Subcutaneous abdominal adipose tissue (tissue), 5 donors: ENCODE results near the gene ZSWIM1.
"Not testable (repeated sequence)": the region's sequence is repeated elsewhere in the genome, so short reads cannot be mapped to it uniquely, and the experiment has no call there.

Experiments
- H3K27ac ChIP-seq: one replicate; pipeline ENCODE4 v1.7.0; 2013; ENCODE audit warnings: low read depth, mild to moderate bottlenecking, inconsistent platforms, low read length, moderate library complexity
- H3K27me3 ChIP-seq, 5 donors: one replicate each; pipeline ENCODE4 v1.7.0; 2013; ENCODE audit warnings: low read length in 5 of 5, inconsistent platforms in 1 of 5; ENCODE audit not compliant: control insufficient read depth in 5 of 5, insufficient read depth in 4 of 5
- H3K36me3 ChIP-seq, 5 donors: one replicate each; pipeline ENCODE4 v1.7.0; 2013; ENCODE audit warnings: low read length in 5 of 5; ENCODE audit not compliant: control insufficient read depth in 5 of 5, insufficient read depth in 5 of 5
- H3K4me1 ChIP-seq, 5 donors: one replicate each; pipeline ENCODE4 v1.7.0; 2013; ENCODE audit warnings: low read length in 5 of 5, mild to moderate bottlenecking in 3 of 5, moderate library complexity in 1 of 5; ENCODE audit not compliant: control insufficient read depth in 5 of 5, insufficient read depth in 5 of 5
- H3K4me3 ChIP-seq, 5 donors: one replicate each; pipeline ENCODE4 v1.7.0; 2013; ENCODE audit warnings: low read length in 5 of 5, low read depth in 1 of 5
- H3K9ac ChIP-seq, 5 donors: one replicate each; pipeline ENCODE4 v1.7.0; 2013; ENCODE audit warnings: low read length in 5 of 5, mild to moderate bottlenecking in 4 of 5, moderate library complexity in 3 of 5
- H3K9me3 ChIP-seq, 5 donors: one replicate each; pipeline ENCODE4 v1.7.0; 2013; ENCODE audit warnings: low read length in 5 of 5; ENCODE audit not compliant: control insufficient read depth in 5 of 5
- donor health status: healthy.
- donor health status: healthy.
- donor health status: healthy.
- donor health status: healthy.
- donor health status: healthy.

ZSWIM1 gene

GRCh38 chr20:45925821-45926506 lies 44.9 kb downstream of the ZSWIM1 start:
- no peaks in the 10 kb centered on the region for H3K36me3 ChIP-seq
- no peaks in the 10 kb centered on the region for H3K9me3 ChIP-seq
- H3K9ac ChIP-seq = no peak overlapping the region
- no peak overlapping the region for H3K4me3 ChIP-seq
- no peaks in the 10 kb centered on the region for H3K27me3 ChIP-seq
- H3K27ac ChIP-seq = no peak overlapping the region
- H3K4me1 ChIP-seq = peaks cover 2 to 29% (median 21%) of the 10 kb centered on the region in 5 donors

DNA sequence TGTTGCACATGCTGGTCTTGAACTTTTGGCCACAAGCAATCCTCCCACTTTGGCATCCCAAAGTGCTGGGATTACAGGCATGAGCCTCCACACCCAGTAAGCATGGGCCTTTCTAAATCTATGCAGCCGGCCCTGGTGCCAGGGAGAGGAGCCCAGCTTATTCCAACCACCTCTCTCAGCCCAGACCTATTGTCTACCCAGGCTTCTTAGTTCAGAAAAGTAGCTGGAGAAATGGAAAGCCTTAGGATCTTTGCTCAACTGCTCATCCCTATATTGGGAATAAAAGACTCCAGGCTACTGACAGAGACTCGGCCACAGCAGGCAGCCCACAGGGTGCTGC lies 45.7 kb downstream of the ZSWIM1 start:
- Histone ChIP-seq H3K27me3 (no peaks in the 10 kb centered on the region), H3K36me3 (no peaks in the 10 kb centered on the region), H3K9me3 (no peaks in the 10 kb centered on the region), H3K4me1 (peaks cover 2 to 28% (median 21%) of the 10 kb centered on the region in 5 donors), H3K27ac (no peak overlapping the region), H3K9ac (no peak overlapping the region), H3K4me3 (no peak overlapping the region)

- Histone ChIP-seq H3K27ac (no peak overlapping the region), H3K36me3 (no peaks in the 10 kb centered on the region), H3K27me3 (no peaks in the 10 kb centered on the region), H3K4me1 (peaks cover 2 to 27% (median 20%) of the 10 kb centered on the region in 5 donors), H3K9ac (no peak overlapping the region), H3K4me3 (no peak overlapping the region), H3K9me3 (no peaks in the 10 kb centered on the region)
Measured at GRCh38 chr20:45927071-45927878, 46.2 kb downstream of the ZSWIM1 start.

DNA sequence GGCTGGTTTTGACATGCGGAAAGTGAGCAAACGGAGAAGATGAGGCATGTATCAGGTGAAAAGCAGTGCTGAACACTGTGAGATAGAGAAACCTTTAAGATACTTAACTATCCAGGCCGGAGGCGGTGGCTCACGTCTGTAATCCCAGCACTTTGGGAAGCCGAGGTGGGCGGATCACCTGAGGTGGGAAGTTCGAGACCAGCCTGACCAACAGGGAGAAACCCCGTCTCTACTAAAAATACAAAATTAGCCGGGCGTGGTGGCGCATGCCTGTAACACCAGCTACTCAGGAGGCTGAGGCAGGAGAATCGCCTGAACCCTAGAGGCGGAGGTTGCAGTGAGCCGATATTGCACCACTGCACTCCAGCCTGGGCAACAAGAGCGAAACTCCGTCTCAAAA lies 50.7 kb downstream of the ZSWIM1 start:
- not testable (repeated sequence) for H3K36me3 ChIP-seq, H3K9me3 ChIP-seq, H3K4me3 ChIP-seq, H3K9ac ChIP-seq, H3K27me3 ChIP-seq, H3K27ac ChIP-seq
- peaks cover 0 to 20% (median 18%) of the 10 kb centered on the region in 5 donors for H3K4me1 ChIP-seq

DNA sequence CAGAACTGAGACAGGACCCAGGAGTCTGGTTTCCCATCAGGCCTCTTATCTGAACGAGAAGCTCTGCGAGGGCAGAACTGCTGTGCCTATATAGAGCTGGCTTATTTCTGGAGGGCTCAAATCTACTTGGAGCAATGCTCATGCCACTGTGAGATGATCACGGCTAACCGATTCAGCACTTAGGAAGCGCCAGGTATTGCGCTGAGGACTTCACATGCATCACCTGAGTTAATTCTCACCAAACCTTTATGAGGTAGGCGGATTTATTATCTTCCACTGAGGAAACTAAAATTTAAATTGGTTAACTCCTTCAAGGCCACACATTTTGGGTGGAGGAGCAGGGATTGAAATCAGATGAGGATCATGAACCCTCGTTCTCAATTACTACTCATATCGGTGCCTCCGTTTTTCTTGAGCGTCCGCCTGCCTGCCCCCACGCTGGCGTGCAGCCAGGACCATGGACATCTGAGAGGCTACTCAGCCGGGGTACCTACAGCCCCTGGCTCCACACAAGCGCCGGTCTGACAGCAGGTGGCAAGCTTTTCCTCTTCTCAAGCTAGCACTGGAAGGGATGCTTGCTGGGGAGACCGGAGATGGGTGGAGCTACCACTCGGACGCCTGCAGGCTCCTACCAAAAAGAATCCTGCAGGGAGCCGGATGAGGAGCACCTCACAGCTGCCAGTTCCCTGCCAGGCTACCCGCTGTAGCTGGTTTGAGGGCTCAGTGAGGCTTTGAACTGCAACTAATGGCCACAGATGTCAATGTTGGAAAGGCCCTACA lies 52.4 kb downstream of the ZSWIM1 start:
- Histone ChIP-seq H3K27me3 (no peaks in the 10 kb centered on the region), H3K4me1 (peaks cover 0 to 20% (median 18%) of the 10 kb centered on the region in 5 donors), H3K9me3 (no peaks in the 10 kb centered on the region), H3K4me3 (peak overlapping the region; percentile 86 to 96 (median 91)), H3K9ac (peak overlapping the region; percentile 22 to 99 (median 98)), H3K27ac (peak overlapping the region; percentile 98), H3K36me3 (peaks cover 8 to 16% (median 14%) of the 10 kb centered on the region in 5 donors)

DNA sequence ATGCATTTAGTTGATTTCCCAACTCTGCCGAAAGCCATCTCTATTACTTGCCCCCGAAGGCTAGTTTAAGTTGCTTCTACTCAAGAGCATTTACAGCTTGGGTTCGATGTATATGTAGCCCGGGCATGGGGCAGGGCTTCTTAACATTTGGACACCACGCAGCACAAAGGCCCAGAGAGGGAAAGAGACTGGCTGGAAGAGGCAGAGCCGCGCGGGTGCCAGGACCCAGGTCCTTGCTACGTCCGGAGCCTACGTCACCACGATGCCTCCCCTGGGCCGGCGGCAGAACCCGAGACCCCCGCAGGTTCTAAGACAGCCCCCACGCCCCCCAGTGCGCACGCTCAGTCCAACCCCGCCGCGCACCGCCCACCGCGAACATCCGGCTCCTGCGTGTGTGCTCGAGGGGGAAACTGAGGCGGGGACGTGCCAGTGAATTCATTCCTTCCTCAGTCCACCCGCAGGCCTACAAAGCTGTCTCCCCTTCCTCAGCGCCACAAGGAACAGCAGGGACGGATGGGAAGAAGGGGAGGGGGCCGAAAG lies 53.1 kb downstream of the ZSWIM1 start:
- Histone ChIP-seq H3K27me3 (no peaks in the 10 kb centered on the region), H3K4me1 (peaks cover 0 to 20% (median 18%) of the 10 kb centered on the region in 5 donors), H3K9me3 (no peaks in the 10 kb centered on the region), H3K9ac (peak overlapping the region; percentile 22 to 99 (median 98)), H3K27ac (peak overlapping the region; percentile 98), H3K36me3 (peaks cover 8 to 23% (median 21%) of the 10 kb centered on the region in 5 donors), H3K4me3 (peak overlapping the region; percentile 86 to 96 (median 91))
